ENCODE measurements around the gene ZFYVE28.
"Not testable (repeated sequence)": the region's sequence is repeated elsewhere in the genome, so short reads cannot be mapped to it uniquely, and the experiment has no call there.

ZFYVE28 gene

GRCh38 chr4:2284161-2284933 is 134.1 kb downstream of the ZFYVE28 start:
- no peak for FAIRE-seq

- no peak for FAIRE-seq
Measured at GRCh38 chr4:2283199-2283711, 135.2 kb downstream of the ZFYVE28 start.

GRCh38 chr4:2281575-2282343 is 136.7 kb downstream of the ZFYVE28 start:
- no peak for FAIRE-seq

GRCh38 chr4:2280531-2281300 is 137.7 kb downstream of the ZFYVE28 start:
- FAIRE-seq, result no peak

GRCh38 chr4:2277956-2278355 is 140.5 kb downstream of the ZFYVE28 start:
- no peak for FAIRE-seq

GRCh38 chr4:2276581-2277325 is 141.7 kb downstream of the ZFYVE28 start:
- FAIRE-seq, result no peak

- no peak for FAIRE-seq
Measured at GRCh38 chr4:2275546-2276251, 142.7 kb downstream of the ZFYVE28 start.

- FAIRE-seq, result not testable (repeated sequence)
Measured at GRCh38 chr4:2275044-2275397, 143.4 kb downstream of the ZFYVE28 start.

GRCh38 chr4:2274320-2275043 is 144.0 kb downstream of the ZFYVE28 start:
- no peak for FAIRE-seq

- no peak for FAIRE-seq
Measured at GRCh38 chr4:2273657-2274319, 144.7 kb downstream of the ZFYVE28 start.

- FAIRE-seq, result no peak
Measured at GRCh38 chr4:2273221-2273620, 145.2 kb downstream of the ZFYVE28 start.

- no peak for FAIRE-seq
Measured at GRCh38 chr4:2272828-2273120, 145.7 kb downstream of the ZFYVE28 start.

- FAIRE-seq, result no peak
Measured at GRCh38 chr4:2272026-2272827, 146.2 kb downstream of the ZFYVE28 start.

- FAIRE-seq, result no peak
Measured at GRCh38 chr4:2271279-2272025, 147.0 kb downstream of the ZFYVE28 start.

- FAIRE-seq, result no peak
Measured at GRCh38 chr4:2270341-2271165, 147.9 kb downstream of the ZFYVE28 start.

- FAIRE-seq, result no peak
Measured at GRCh38 chr4:2269618-2270163, 148.8 kb downstream of the ZFYVE28 start.

GRCh38 chr4:2269206-2269531 is 149.3 kb downstream of the ZFYVE28 start:
- no peak for FAIRE-seq
